ENCODE data around the gene EFNA1.

The EFNA1 gene

GRCh38 chr1:155092641-155093040 lies 35.0 kb upstream of the EFNA1 start:
- no peak for DNase-seq
- H3K36me3 ChIP-seq, result no peaks in the 10 kb centered on the region
- H3K9me3 ChIP-seq, result no peaks in the 10 kb centered on the region
- no peak for TF ChIP-seq CTCF (IDR thresholded peaks at IDR 0.05; ENCODE audit: low read depth, low read length)
- no peaks in the 10 kb centered on the region; the same call in 1 of the 2 replicates for H3K27me3 ChIP-seq
- no peak overlapping the region for H3K4me3 ChIP-seq (ENCODE audit: low read depth, low read length)
- peaks cover 17% of the 10 kb centered on the region for H3K4me1 ChIP-seq

DNA sequence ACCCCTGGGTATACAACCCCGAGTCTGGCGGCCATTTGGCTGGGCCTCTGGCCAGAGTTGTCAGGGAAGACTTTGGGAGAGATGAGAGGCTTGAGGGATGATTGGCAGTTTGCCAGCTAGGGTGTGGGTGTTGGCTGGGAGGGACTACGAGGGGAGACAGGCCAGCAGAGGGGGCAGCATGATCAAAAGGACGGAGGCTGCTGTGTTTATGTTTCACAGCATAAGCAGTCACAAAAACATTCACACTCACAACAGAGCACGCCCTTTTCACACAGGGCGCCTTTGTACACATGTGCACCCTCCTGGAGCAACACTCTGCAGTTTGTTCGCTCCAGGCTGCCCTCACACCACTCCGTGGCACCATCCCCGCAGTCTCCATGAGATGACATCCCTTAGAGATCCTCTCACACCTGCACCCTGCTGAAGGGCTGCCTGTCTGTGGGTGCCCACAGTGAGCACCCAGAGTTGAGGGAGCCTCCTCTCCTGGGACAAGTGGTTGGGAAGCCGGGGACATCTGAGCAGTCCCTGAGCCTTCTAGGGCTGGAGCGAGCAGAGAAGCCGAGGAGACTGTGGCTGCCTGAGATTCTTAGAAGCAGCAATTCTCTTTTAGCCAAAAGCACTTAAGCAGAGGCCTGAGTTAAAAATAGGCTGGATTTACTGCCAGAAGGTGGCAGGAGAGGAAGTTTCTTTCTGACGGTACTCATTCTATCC lies 33.6 kb upstream of the EFNA1 start:
- H3K4me3 ChIP-seq (ENCODE audit: low read depth, low read length), result no peak overlapping the region
- H3K36me3 ChIP-seq, result no peaks in the 10 kb centered on the region
- H3K4me1 ChIP-seq, result peaks cover 17% of the 10 kb centered on the region
- TF ChIP-seq CTCF (IDR thresholded peaks at IDR 0.05; ENCODE audit: low read depth, low read length), result peak; percentile 51
- DNase-seq, result peak; percentile 85
- no peaks in the 10 kb centered on the region; the same call in 1 of the 2 replicates for H3K27me3 ChIP-seq
- no peaks in the 10 kb centered on the region for H3K9me3 ChIP-seq

- no peak for TF ChIP-seq CTCF (IDR thresholded peaks at IDR 0.05; ENCODE audit: low read depth, low read length)
- Histone ChIP-seq H3K4me3 (ENCODE audit: low read depth, low read length) (no peak overlapping the region), H3K36me3 (no peaks in the 10 kb centered on the region), H3K27me3 (no peaks in the 10 kb centered on the region; the same call in 1 of the 2 replicates), H3K9me3 (no peaks in the 10 kb centered on the region), H3K4me1 (peaks cover 17% of the 10 kb centered on the region)
- DNase-seq, result no peak
Measured at GRCh38 chr1:155094622-155094948, 33.1 kb upstream of the EFNA1 start.

GRCh38 chr1:155099331-155099730 lies 28.3 kb upstream of the EFNA1 start:
- peaks cover under 1% of the 10 kb centered on the region; the same call in 1 of the 2 replicates for H3K4me1 ChIP-seq
- no peaks in the 10 kb centered on the region for H3K36me3 ChIP-seq
- H3K4me3 ChIP-seq (ENCODE audit: low read depth, low read length), result no peak overlapping the region
- H3K27me3 ChIP-seq, result no peaks in the 10 kb centered on the region; the same call in 1 of the 2 replicates
- TF ChIP-seq CTCF (IDR thresholded peaks at IDR 0.05; ENCODE audit: low read depth, low read length), result no peak
- no peak for DNase-seq
- no peaks in the 10 kb centered on the region for H3K9me3 ChIP-seq

GRCh38 chr1:155103325-155103724 lies 24.4 kb upstream of the EFNA1 start:
- DNase-seq, result no peak
- no peak for TF ChIP-seq CTCF (IDR thresholded peaks at IDR 0.05; ENCODE audit: low read depth, low read length)
- no peaks in the 10 kb centered on the region for H3K9me3 ChIP-seq
- H3K4me3 ChIP-seq (ENCODE audit: low read depth, low read length), result no peak overlapping the region
- no peaks in the 10 kb centered on the region for H3K27me3 ChIP-seq
- H3K4me1 ChIP-seq, result no peaks in the 10 kb centered on the region
- H3K36me3 ChIP-seq, result no peaks in the 10 kb centered on the region
